Endothelial cell of umbilical vein (primary cell): Measurements from ENCODE around the gene CPD. TPM values are rescaled to one million over a fixed set of nuclear protein-coding genes. Genes with fewer than 3 reads are reported as not detected.

Experiments
- BruUV-seq: library from RNA; stranded (reverse); fragments of 400-500 nt; replicated peaks from 2 replicates; lab custom pipeline; 2021; lab: Mats Ljungman, UMichigan
- CTCF ChIA-PET: fragments of 300-600, 350-600 bp; sonication (Branson Sonifier 250); formaldehyde crosslinking; loops from one replicate; lab custom pipeline; 2021; ENCODE audit warnings: antibody characterized with exemption, inconsistent platforms; lab: Charles Lee
- POLR2A ChIA-PET: fragments of 300-600, 350-600 bp; sonication (Branson Sonifier 250); formaldehyde crosslinking; loops from one replicate; lab custom pipeline; 2021; ENCODE audit warnings: antibody characterized with exemption, inconsistent platforms; lab: Charles Lee
- DNase-seq: peaks from one replicate; pipeline ENCODE4 v3.0.0-alpha.2; 2011; ENCODE audit warnings: low read depth, low spot score
- FAIRE-seq: peaks from 2 replicates; lab custom pipeline; 2011; peaks lifted over from hg19 to GRCh38; lab: Jason Lieb, UNC
- H2AFZ ChIP-seq: 2 replicates; pipeline ENCODE4 v1.6.0; 2012; ENCODE audit warnings: low read depth, low read length, control low read depth, inconsistent platforms
- H3K27ac ChIP-seq: 2 replicates; pipeline ENCODE4 v1.5.1; 2011; ENCODE audit warnings: low read depth, mild to moderate bottlenecking, control low read depth, low read length, moderate library complexity; ENCODE audit not compliant: insufficient read depth
- H3K27me3 ChIP-seq, 2 experiments: 2 replicates each; pipeline versions ENCODE4 v1.6.0 to v1.6.1; 2011; ENCODE audit warnings: low read length in 2 of 2, mixed read lengths in 1 of 2; ENCODE audit not compliant: control insufficient read depth in 2 of 2, insufficient read depth in 2 of 2
- H3K36me3 ChIP-seq, 2 experiments: 2 replicates in 1 of 2; 3 replicates in 1 of 2; pipeline ENCODE4 v1.5.1; 2011; ENCODE audit warnings: low read length in 2 of 2, mild to moderate bottlenecking in 1 of 2, moderate library complexity in 1 of 2; ENCODE audit not compliant: control insufficient read depth in 2 of 2, insufficient read depth in 2 of 2; ENCODE audit errors: extremely low read depth in 1 of 2
- H3K4me1 ChIP-seq: 3 replicates; pipeline ENCODE4 v1.5.1; 2011; ENCODE audit warnings: mild to moderate bottlenecking, low read length; ENCODE audit not compliant: control insufficient read depth, insufficient read depth; ENCODE audit errors: extremely low read depth
- H3K4me2 ChIP-seq: 2 replicates; pipeline ENCODE4 v1.6.1; 2011; ENCODE audit warnings: low read length, control low read depth, mixed read lengths; ENCODE audit not compliant: insufficient read depth
- H3K4me3 ChIP-seq, 3 experiments: fragments of 200-600 bp in 1 of 3; sonication (generic), shearing (Covaris generic) in 1 of 3; replicated peaks in 1 of 3; 2 replicates each; pipeline ENCODE4 v1.5.1; 2011 to 2016; ENCODE audit warnings: control low read depth in 3 of 3, low read length in 3 of 3, mild to moderate bottlenecking in 2 of 3, inconsistent platforms in 1 of 3, low read depth in 1 of 3, moderate library complexity in 1 of 3; ENCODE audit not compliant: insufficient read depth in 1 of 3
- H3K79me2 ChIP-seq: 2 replicates; pipeline ENCODE4 v1.6.0; 2012; ENCODE audit warnings: low read length, inconsistent platforms; ENCODE audit not compliant: control insufficient read depth, insufficient read depth
- H3K9ac ChIP-seq: replicated peaks from 2 replicates; pipeline ENCODE3; 2011; ENCODE audit warnings: low read length, control low read depth; ENCODE audit not compliant: insufficient read depth; ENCODE audit errors: extremely low read depth
- H3K9me1 ChIP-seq: replicated peaks from 3 replicates; pipeline ENCODE4 v1.6.0; 2011; ENCODE audit warnings: mild to moderate bottlenecking, low read length; ENCODE audit not compliant: control insufficient read depth, insufficient read depth; ENCODE audit errors: extremely low read depth
- H3K9me3 ChIP-seq: replicated peaks from 2 replicates; pipeline ENCODE4 v1.5.1; 2012; ENCODE audit warnings: low read length, inconsistent platforms; ENCODE audit not compliant: control insufficient read depth, insufficient read depth
- H4K20me1 ChIP-seq: replicated peaks from 2 replicates; pipeline ENCODE3; 2011; ENCODE audit warnings: mild to moderate bottlenecking, low read length; ENCODE audit not compliant: control insufficient read depth, insufficient read depth; ENCODE audit errors: extremely low read depth
- CTCF ChIP-seq, 2 donors: IDR thresholded peaks; 1 replicate in 1 of 2; 2 replicates in 1 of 2; pipeline ENCODE4 v1.5.1; 2011; ENCODE audit warnings: low read length in 2 of 2, mild to moderate bottlenecking in 2 of 2, moderate library complexity in 2 of 2, control low read depth in 1 of 2, inconsistent platforms in 1 of 2, low read depth in 1 of 2; ENCODE audit not compliant: insufficient read depth in 1 of 2; ENCODE audit errors: extremely low read depth in 1 of 2
- EZH2 ChIP-seq: IDR thresholded peaks from 2 replicates; pipeline ENCODE4 v1.6.1; 2012; ENCODE audit warnings: borderline replicate concordance, low read depth, mild to moderate bottlenecking, moderate library complexity, low read length, inconsistent platforms; ENCODE audit not compliant: severe bottlenecking
- FOS ChIP-seq: IDR thresholded peaks from 2 replicates; pipeline ENCODE4 v1.6.1; 2011; ENCODE audit warnings: mild to moderate bottlenecking, low read length, moderate library complexity, borderline replicate concordance; ENCODE audit not compliant: insufficient read depth
- GATA2 ChIP-seq: IDR thresholded peaks from 2 replicates; pipeline ENCODE4 v1.7.0; 2011; ENCODE audit warnings: low read depth, mild to moderate bottlenecking, moderate library complexity, mixed read lengths, low read length; ENCODE audit not compliant: insufficient read length, insufficient read depth
- dilution Hi-C: fragments of 300-500 bp; cut with MboI; formaldehyde crosslinking; loops from one replicate; pipeline ENCODE4 v1.15.0; 2019; ENCODE audit warnings: low sequenced_read_pairs; ENCODE audit not compliant: extremely low pct_ligation_motif_present
- intact Hi-C: fragments of 100-400 bp; cut with micrococcal nuclease; formaldehyde crosslinking; loops from one replicate; pipeline ENCODE4 v1.10.0; 2022
- polyA plus RNA-seq, 4 experiments: library from polyadenylated mRNA; depleted of rRNA in 3 of 4; stranded (reverse) in 3 of 4; unstranded in 1 of 4; fragments of >200 nt; gene quantifications; 2 replicates each; pipeline versions ENCODE4 v1.2.1 to v1.2.3, GENCODE V29; 2011 to 2012; ENCODE audit warnings: missing spikeins in 1 of 4
- total RNA-seq: library from RNA; stranded (reverse); gene quantifications from 2 replicates; pipeline ENCODE4 v1.2.3, GENCODE V29; 2021

Gene CPD
- total and polyA plus RNA-seq, 2 donors (not counting 3 experiments of a cell fraction or from before 2014, with no cell fraction given) = 18.3 to 63.6 TPM

DNA sequence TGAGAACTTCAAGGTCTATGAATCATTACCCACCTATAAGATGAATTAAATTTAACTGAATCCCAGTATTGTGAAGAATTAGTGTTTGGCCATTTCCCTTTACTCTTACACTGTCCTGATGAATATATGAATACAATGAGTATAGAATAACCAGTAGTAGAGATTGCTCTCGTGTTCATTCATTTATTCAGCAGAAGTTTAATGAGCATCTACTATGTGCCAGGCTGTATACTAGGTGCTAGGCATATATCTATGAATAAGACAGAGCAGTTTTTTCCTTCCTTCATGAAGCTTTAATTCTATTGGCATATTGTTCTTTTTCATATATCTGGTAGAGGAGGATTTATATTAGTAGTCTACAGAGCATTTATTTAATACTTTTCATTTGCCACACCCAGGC lies 104.4 kb downstream of the CPD start:
- dilution Hi-C loops = no loop called here
- BruUV-seq = no TSS peak
- CTCF ChIA-PET = no interaction called here

More for the DNA sequence above, 104.4 kb downstream of the CPD start:
- POLR2A ChIA-PET = no interaction called here
- Histone ChIP-seq H3K4me3 (no peak overlapping the region), H3K79me2 (peaks cover 10% of the 10 kb centered on the region), H3K4me1 (peaks cover 3% of the 10 kb centered on the region), H3K9ac (no peak overlapping the region), H3K9me1 (no peaks in the 10 kb centered on the region), H2AFZ (no peak overlapping the region), H3K27ac (no peak overlapping the region), H3K27me3 (no peaks in the 10 kb centered on the region), H3K9me3 (no peaks in the 10 kb centered on the region), H4K20me1 (no peaks in the 10 kb centered on the region), H3K36me3 (peaks cover 5 to 18% of the 10 kb centered on the region in 2 experiments), H3K4me2 (no peak overlapping the region)
- no peak for TF ChIP-seq CTCF (IDR thresholded peaks at IDR 0.05; ENCODE audit: extremely low read depth in 1 of 2, insufficient read depth in 1 of 2, low read depth in 1 of 2, low read length in 2 of 2)
- TF ChIP-seq GATA2 = no peak
- TF ChIP-seq FOS = no peak
- TF ChIP-seq EZH2 = no peak
- DNase-seq (no peak), FAIRE-seq (peak; percentile 56)
- intact Hi-C loops = no loop called here
